K562 (cell line): ENCODE data around the gene COMP. TPM values are rescaled to one million over a fixed set of nuclear protein-coding genes. Genes with fewer than 3 reads are reported as not detected.

Experiments
- ATAC-seq: fragments of 200-7000 bp; cut with Tn5 transposase; 3 replicates; pipeline ENCODE4 v1.9.1; 2020; ENCODE audit warnings: moderate library complexity
- BruUV-seq: library from RNA; stranded (reverse); fragments of 400-500 nt; replicated peaks from 2 replicates; lab custom pipeline; 2021; lab: Mats Ljungman, UMichigan
- CTCF ChIA-PET: fragments of 300-600 bp; formaldehyde crosslinking; extraction: SDS; loops from one replicate; lab custom pipeline; 2021; ENCODE audit warnings: low intra/inter-chr PET ratio; lab: Yijun Ruan, JAX
- POLR2A ChIA-PET: fragments of 300-600, 350-650 bp; sonication (Branson Sonifier 250); formaldehyde crosslinking; extraction: SDS; loops from one replicate; lab custom pipeline; 2021; ENCODE audit warnings: antibody characterized with exemption, inconsistent platforms; lab: Yijun Ruan, JAX
- DNase-seq, 4 experiments: peaks; one replicate each; pipeline versions ENCODE4 v3.0.0 to v3.0.0-alpha.2; 2011 to 2018; ENCODE audit warnings: low spot score in 3 of 4, mixed read lengths in 3 of 4; ENCODE audit errors: extremely low read depth in 1 of 4
- FAIRE-seq: peaks from 2 replicates; lab custom pipeline; 2011; peaks lifted over from hg19 to GRCh38; lab: Jason Lieb, UNC
- H2AFZ ChIP-seq: 2 replicates; pipeline ENCODE4 v1.6.0; 2011; ENCODE audit warnings: low read depth, low read length, control low read depth, inconsistent platforms
- H3K27ac ChIP-seq: fragments of 200-600 bp; 3 replicates; pipeline ENCODE4 v1.8.0; 2011; ENCODE audit warnings: low read depth, mild to moderate bottlenecking, control low read depth, inconsistent platforms, low read length, moderate library complexity, mixed read lengths; ENCODE audit errors: extremely low read depth
- H3K27me3 ChIP-seq, 2 experiments: fragments of 300-600 bp in 1 of 2; 2 replicates in 1 of 2; 3 replicates in 1 of 2; pipeline versions ENCODE4 v1.6.0 to v1.8.0; 2011; ENCODE audit warnings: inconsistent platforms in 2 of 2, low read length in 2 of 2, mild to moderate bottlenecking in 1 of 2, mixed read lengths in 1 of 2, moderate library complexity in 1 of 2; ENCODE audit not compliant: control insufficient read depth in 2 of 2, insufficient read depth in 2 of 2
- H3K36me3 ChIP-seq: fragments of 300-600 bp; 3 replicates; pipeline ENCODE4 v1.8.0; 2011; ENCODE audit warnings: mild to moderate bottlenecking, low read length, inconsistent platforms; ENCODE audit not compliant: control insufficient read depth, insufficient read depth
- H3K4me1 ChIP-seq, 2 experiments: fragments of 200-600 bp in 1 of 2; replicated peaks in 1 of 2; 2 replicates in 1 of 2; 3 replicates in 1 of 2; pipeline versions ENCODE4 v1.5.1 to v1.8.0; 2011; ENCODE audit warnings: inconsistent platforms in 2 of 2, low read length in 2 of 2, mild to moderate bottlenecking in 1 of 2, mixed read lengths in 1 of 2, moderate library complexity in 1 of 2; ENCODE audit not compliant: control insufficient read depth in 2 of 2, insufficient read depth in 2 of 2
- H3K4me2 ChIP-seq: 2 replicates; pipeline ENCODE4 v1.6.1; 2011; ENCODE audit warnings: low read length, control low read depth, inconsistent platforms, mixed read lengths; ENCODE audit not compliant: insufficient read depth
- H3K4me3 ChIP-seq: fragments of 200-600 bp; sonication (generic), shearing (Covaris generic); 2 replicates; pipeline ENCODE4 v1.5.1; 2016; ENCODE audit warnings: control low read depth, inconsistent platforms
- H3K79me2 ChIP-seq: fragments of 200-600 bp; 3 replicates; pipeline ENCODE4 v1.8.0; 2011; ENCODE audit warnings: low read length, inconsistent platforms; ENCODE audit not compliant: control insufficient read depth, insufficient read depth
- H3K9ac ChIP-seq, 2 experiments: 2 replicates each; pipeline versions ENCODE4 v1.6.0 to v1.6.1; 2011; ENCODE audit warnings: low read depth in 2 of 2, low read length in 2 of 2, control low read depth in 1 of 2, inconsistent platforms in 1 of 2, mild to moderate bottlenecking in 1 of 2, mixed read lengths in 1 of 2; ENCODE audit not compliant: insufficient read depth in 1 of 2
- H3K9me1 ChIP-seq: one replicate; pipeline ENCODE4 v1.6.0; 2011; ENCODE audit warnings: inconsistent platforms, mild to moderate bottlenecking, low read length, moderate library complexity; ENCODE audit not compliant: control insufficient read depth, insufficient read depth
- H3K9me3 ChIP-seq: replicated peaks from 2 replicates; pipeline ENCODE4 v1.5.1; 2011; ENCODE audit warnings: low read depth, low read length, inconsistent platforms; ENCODE audit not compliant: control insufficient read depth, insufficient read depth
- H4K20me1 ChIP-seq: replicated peaks from 2 replicates; pipeline ENCODE4 v1.6.1; 2011; ENCODE audit warnings: low read length, inconsistent platforms, mixed read lengths; ENCODE audit not compliant: control insufficient read depth, insufficient read depth
- EGR1 ChIP-seq: fragments of 450-650 bp; conservative IDR thresholded peaks from 2 replicates; pipeline ENCODE4 v1.6.1; 2017; ENCODE audit warnings: mild to moderate bottlenecking
- NRF1 ChIP-seq, 2 experiments: fragments of 450-650 bp; IDR thresholded peaks in 1 of 2; conservative IDR thresholded peaks in 1 of 2; 2 replicates each; pipeline ENCODE4 v1.6.1; 2014; ENCODE audit warnings: mild to moderate bottlenecking in 2 of 2
- XRCC3 ChIP-seq: fragments of 450-650 bp; IDR thresholded peaks from 2 replicates; pipeline ENCODE4 v1.6.1; 2017; ENCODE audit warnings: mild to moderate bottlenecking, moderate library complexity
- WGBS: fragments of 100-300 bp; shearing (Covaris generic); methylation state at CpG from one replicate; pipeline ENCODE4 v1.1.6; 2016; ENCODE audit warnings: low coverage, mixed read lengths; ENCODE audit not compliant: insufficient coverage; ENCODE audit errors: missing lambda C conversion rate; 5-methylcytosine and 5-hydroxymethylcytosine counted together
- in situ Hi-C: fragments of 300-500 bp; cut with MboI; formaldehyde crosslinking; loops from 4 replicates; pipeline ENCODE4 v1.15.0; 2018; ENCODE audit warnings: inconsistent platforms, mixed read lengths
- intact Hi-C: fragments of 100-400 bp; cut with micrococcal nuclease; formaldehyde crosslinking; loops from 2 replicates; pipeline ENCODE4 v1.14.2; 2022
- polyA plus RNA-seq, 8 experiments: library from polyadenylated mRNA; depleted of rRNA in 4 of 8; stranded (reverse) in 5 of 8; unstranded in 3 of 8; fragments of >200 nt; fragmentation: Nextera tagmentation in 2 of 8; fragmentation: Illumina TruSeq in 1 of 8; extraction: Ambion mirVana in 2 of 8; extraction: Trizol in 1 of 8; gene quantifications; 2 replicates each; pipeline versions ENCODE4 v1.2.1 to v1.2.3, GENCODE V29; 2011 to 2014; ENCODE audit warnings: inconsistent platforms in 1 of 8, missing spikeins in 1 of 8
- total RNA-seq, 7 experiments: library from RNA; depleted of rRNA in 6 of 7; stranded (reverse); fragments of >200 nt in 6 of 7; fragmentation: Illumina TruSeq in 2 of 7; extraction: Trizol in 2 of 7; gene quantifications; 2 replicates each; pipeline versions ENCODE4 v1.2.1 to v1.2.3, GENCODE V29; 2011 to 2021; ENCODE audit warnings: low replicate concordance in 1 of 7

COMP gene
- total and polyA plus RNA-seq, 9 of the 15 experiments (the other 6 are each of a cell fraction or from before 2014, with no cell fraction given), result 0.07 TPM; not detected in 8

DNA sequence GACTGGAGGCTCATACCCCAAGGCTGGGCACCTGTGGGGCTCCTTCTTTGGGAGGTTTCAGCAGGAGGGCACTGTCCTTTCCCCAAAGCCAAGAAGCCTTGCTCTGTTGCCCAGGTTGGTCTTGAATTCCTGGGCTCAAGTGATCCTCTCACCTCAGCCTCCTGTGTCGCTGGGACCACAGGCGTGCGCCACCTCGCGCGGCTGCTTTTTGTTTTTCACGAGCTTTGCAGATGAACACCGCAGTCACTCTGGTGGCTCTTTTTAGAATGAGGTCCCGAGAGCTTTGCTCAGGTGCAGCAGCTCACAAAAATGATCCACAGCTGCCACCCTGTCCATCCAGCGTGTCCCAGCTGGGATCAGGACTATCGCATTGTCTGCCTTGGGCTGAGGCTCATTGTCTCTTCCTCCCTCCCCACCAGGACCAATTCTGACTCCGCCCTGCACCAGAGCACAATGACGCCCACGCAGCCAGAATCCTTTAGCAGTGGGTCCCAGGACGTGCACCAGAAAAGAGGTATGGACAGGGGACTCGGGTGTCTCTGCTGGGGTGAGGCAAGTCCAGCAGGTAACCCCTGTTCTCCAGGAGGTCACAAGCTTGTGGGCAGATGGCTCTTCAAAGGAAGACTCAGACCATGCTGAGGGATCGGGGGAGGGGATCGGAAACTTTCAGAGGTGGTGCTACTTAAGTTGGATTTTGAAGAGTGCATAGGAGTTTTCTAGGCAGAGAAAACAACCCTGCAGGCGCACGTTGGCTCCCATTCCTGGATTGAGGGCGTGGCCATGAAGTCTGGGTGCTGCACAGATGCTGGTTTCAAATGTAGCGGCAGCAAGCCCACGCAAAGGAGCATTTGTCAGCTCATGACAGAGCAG, 41.5 kb downstream of the COMP start:
- BruUV-seq, result no TSS peak
- DNase-seq (peak in 2 of 4 experiments; percentile 52 to 62), FAIRE-seq (no peak), ATAC-seq (peak; percentile 61)
- Histone ChIP-seq H3K9me1 (no peaks in the 10 kb centered on the region), H3K79me2 (no peaks in the 10 kb centered on the region), H3K4me2 (no peak overlapping the region), H3K9me3 (no peaks in the 10 kb centered on the region), H3K36me3 (no peaks in the 10 kb centered on the region), H3K4me3 (no peak overlapping the region), H3K27me3 (no peaks in the 10 kb centered on the region), H3K4me1 (peaks cover 4 to 42% of the 10 kb centered on the region in 2 experiments; a peak in 3 of 5 replicates), H2AFZ (no peak overlapping the region), H3K27ac (no peak overlapping the region), H4K20me1 (peaks cover 14% of the 10 kb centered on the region), H3K9ac (peak overlapping the region in 1 of 2 experiments; percentile 72; a peak in 2 of 4 replicates)
- in situ Hi-C loops, result no loop called here
- TF ChIP-seq NRF1 (conservative IDR thresholded peaks at IDR 0.05 in 1 of 2, IDR thresholded peaks at IDR 0.05 in 1 of 2) (0 out of 4 replicates have a peak, but pooled peaks of 1 of the 2 experiments have one; percentile 15), XRCC3 (no peak), EGR1 (peak; percentile 90)
- POLR2A ChIA-PET, result interaction anchor here (0.5 to 1.3 kb wide), 8 partner anchors 9 to 250 kb away, joined by 3 to 5 read pairs (median 3); no protein-coding TSS in a partner anchor
- CTCF ChIA-PET, result no interaction called here
- WGBS, result 55% methylated on average over 22 of the region's 23 CpGs
- intact Hi-C loops, result no loop called here
